ENCODE results near the gene MN1.

MN1 gene

GRCh38 chr22:27719535-27720227, 81.9 kb downstream of the MN1 start:
- DNase-seq (ENCODE audit: low read depth): peak; percentile 26
- TF ChIP-seq CTCF (IDR thresholded peaks at IDR 0.05; ENCODE audit: low read length, missing control alignments): no peak
- H3K4me3 ChIP-seq (replicated peaks; ENCODE audit: low read depth, low read length): no peak overlapping the region

- DNase-seq (ENCODE audit: low read depth): no peak
- no peak overlapping the region for H3K4me3 ChIP-seq (replicated peaks; ENCODE audit: low read depth, low read length)
- no peak for TF ChIP-seq CTCF (IDR thresholded peaks at IDR 0.05; ENCODE audit: low read length, missing control alignments)
These were observed 82.6 kb downstream of the MN1 start for GRCh38 chr22:27719036-27719347.

GRCh38 chr22:27718186-27719035, 83.1 kb downstream of the MN1 start:
- peak; percentile 97 for DNase-seq (ENCODE audit: low read depth)
- no peak overlapping the region for H3K4me3 ChIP-seq (replicated peaks; ENCODE audit: low read depth, low read length)
- no peak for TF ChIP-seq CTCF (IDR thresholded peaks at IDR 0.05; ENCODE audit: low read length, missing control alignments)

- DNase-seq (ENCODE audit: low read depth): no peak
- TF ChIP-seq CTCF (IDR thresholded peaks at IDR 0.05; ENCODE audit: low read length, missing control alignments): no peak
- no peak overlapping the region for H3K4me3 ChIP-seq (replicated peaks; ENCODE audit: low read depth, low read length)
These were observed 84.5 kb downstream of the MN1 start for GRCh38 chr22:27717094-27717493.

GRCh38 chr22:27716074-27716473, 85.5 kb downstream of the MN1 start:
- TF ChIP-seq CTCF (IDR thresholded peaks at IDR 0.05; ENCODE audit: low read length, missing control alignments): no peak
- no peak for DNase-seq (ENCODE audit: low read depth)
- H3K4me3 ChIP-seq (replicated peaks; ENCODE audit: low read depth, low read length): no peak overlapping the region

GRCh38 chr22:27715106-27715505, 86.5 kb downstream of the MN1 start:
- TF ChIP-seq CTCF (IDR thresholded peaks at IDR 0.05; ENCODE audit: low read length, missing control alignments): no peak
- DNase-seq (ENCODE audit: low read depth): no peak
- no peak overlapping the region for H3K4me3 ChIP-seq (replicated peaks; ENCODE audit: low read depth, low read length)

Data from fibroblast of pulmonary artery (primary cell).